ENCODE results near the gene PLEKHA7.
"Not testable (repeated sequence)": the region's sequence is repeated elsewhere in the genome, so short reads cannot be mapped to it uniquely, and the experiment has no call there.

PLEKHA7 gene

GRCh38 chr11:16976379-16976778 is 37.8 kb downstream of the PLEKHA7 start:
- DNase-seq (ENCODE audit: low read depth), result no peak

GRCh38 chr11:16975906-16976305 is 38.3 kb downstream of the PLEKHA7 start:
- no peak for DNase-seq (ENCODE audit: low read depth)

DNA sequence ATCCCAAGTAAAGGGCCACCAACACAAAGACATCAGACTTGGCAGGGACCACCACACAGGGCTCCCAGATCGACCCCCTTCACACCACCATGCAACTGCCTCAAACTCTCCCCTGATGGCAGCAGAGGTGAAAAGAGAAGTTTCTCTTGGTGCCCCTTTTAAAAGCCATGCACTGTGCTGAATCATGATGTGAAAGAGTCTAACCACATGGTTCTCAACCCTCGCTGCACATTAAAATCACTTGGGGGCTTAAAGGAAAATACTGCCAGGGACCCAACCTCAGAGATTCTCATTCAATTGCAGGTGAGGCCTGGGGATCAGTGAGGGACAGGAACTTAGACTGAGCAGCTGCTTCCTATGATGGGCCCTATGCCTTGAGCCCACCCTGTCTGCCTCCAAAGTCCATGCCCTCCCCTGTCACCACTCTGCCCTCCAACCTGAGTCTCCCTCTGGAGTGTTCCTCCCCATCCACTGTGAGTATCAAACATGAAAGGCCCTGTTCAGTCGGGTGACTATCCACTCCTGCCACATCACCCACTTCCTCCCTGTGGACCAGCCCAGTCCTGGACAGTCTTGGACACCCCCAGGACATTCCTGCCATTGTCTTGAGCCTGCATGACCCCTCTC is 40.8 kb downstream of the PLEKHA7 start:
- DNase-seq (ENCODE audit: low read depth), result no peak

GRCh38 chr11:16969010-16969999 is 44.9 kb downstream of the PLEKHA7 start:
- DNase-seq (ENCODE audit: low read depth), result no peak

GRCh38 chr11:16968196-16968595 is 46.0 kb downstream of the PLEKHA7 start:
- DNase-seq (ENCODE audit: low read depth), result no peak

GRCh38 chr11:16966930-16967671 is 47.1 kb downstream of the PLEKHA7 start:
- no peak for DNase-seq (ENCODE audit: low read depth)

DNA sequence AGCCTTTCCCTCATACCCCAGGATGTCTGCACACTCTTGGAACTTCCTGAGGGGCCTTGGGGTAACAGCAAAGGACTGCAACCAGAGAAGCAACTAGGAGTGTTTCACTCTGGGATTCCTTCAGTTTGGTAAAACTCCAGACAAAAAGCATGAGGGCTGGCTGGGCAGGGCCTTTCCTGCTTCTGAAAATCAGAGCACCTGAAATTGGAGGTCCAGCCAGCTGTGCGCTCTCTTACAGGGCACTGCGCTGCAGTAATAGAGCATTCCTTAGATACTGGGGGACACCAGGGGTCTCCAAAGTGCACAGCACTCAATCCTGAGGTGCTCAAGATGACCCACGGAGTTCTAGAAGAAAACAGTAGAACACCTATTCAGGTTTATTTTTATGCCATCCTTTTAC is 49.7 kb downstream of the PLEKHA7 start:
- DNase-seq (ENCODE audit: low read depth), result no peak

- DNase-seq (ENCODE audit: low read depth), result no peak
These were observed 50.8 kb downstream of the PLEKHA7 start for GRCh38 chr11:16963316-16963876.

- DNase-seq (ENCODE audit: low read depth), result not testable (repeated sequence)
These were observed 51.6 kb downstream of the PLEKHA7 start for GRCh38 chr11:16962589-16962988.

- DNase-seq (ENCODE audit: low read depth), result no peak
These were observed 52.1 kb downstream of the PLEKHA7 start for GRCh38 chr11:16962146-16962545.

DNA sequence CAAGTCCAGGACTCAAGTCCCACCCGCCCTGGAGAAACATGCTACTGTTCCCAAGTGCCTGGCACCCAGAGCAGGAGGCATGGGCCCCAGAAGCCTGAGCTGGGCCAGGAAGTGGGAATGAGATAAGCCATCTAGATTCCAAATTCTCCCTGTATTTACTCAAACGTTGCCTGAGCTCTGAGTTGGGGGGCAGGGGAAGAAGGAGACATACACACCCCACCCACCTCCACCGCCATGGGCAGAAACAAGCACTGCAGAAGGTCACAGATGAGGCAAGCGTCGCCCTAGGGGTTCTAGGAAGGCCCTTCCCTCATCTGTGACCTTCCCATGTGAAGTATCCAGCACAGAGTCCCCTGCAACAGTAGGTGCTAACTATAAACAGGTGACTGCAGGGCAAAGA is 54.0 kb downstream of the PLEKHA7 start:
- DNase-seq (ENCODE audit: low read depth), result no peak

DNA sequence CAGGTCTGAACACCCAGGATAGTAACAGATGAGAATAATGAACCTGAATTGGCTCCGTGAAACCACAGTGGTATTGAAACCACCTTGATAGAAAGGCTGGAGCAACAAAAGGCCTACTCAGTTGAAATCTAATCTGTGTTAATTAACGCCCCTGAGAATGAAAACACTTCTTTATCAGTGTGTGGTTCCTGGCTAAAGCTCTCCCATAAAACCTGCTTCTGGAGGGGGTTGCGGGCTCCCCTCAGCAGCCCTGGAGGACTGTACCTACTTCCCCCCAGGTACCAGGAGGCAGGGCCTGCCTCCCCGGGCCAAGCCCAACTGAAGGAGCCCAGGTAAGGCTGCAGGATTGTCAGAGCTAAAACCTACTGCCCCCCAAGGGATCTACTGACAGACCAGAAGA is 54.6 kb downstream of the PLEKHA7 start:
- DNase-seq (ENCODE audit: low read depth), result no peak

- no peak for DNase-seq (ENCODE audit: low read depth)
These were observed 55.4 kb downstream of the PLEKHA7 start for GRCh38 chr11:16958833-16959232.

- no peak for DNase-seq (ENCODE audit: low read depth)
These were observed 57.6 kb downstream of the PLEKHA7 start for GRCh38 chr11:16956538-16957153.

DNA sequence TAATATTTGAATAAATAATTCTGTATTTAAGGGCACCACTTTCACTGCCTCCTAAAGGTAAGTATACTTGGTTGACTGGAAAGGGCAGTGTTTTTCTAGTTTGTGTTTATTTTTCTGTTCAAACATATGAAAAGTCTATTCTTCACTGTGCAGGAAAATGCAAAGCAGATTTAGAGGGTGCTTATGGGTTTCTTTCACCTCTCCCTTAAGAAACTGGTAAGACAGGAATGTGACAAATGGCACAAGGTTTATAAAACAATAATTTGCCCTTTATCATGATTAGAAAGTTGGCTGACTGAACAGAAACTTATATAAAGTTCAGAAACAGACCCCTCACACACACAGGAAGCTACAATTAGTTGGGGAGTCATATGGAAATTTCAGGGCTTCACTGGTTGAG is 60.6 kb downstream of the PLEKHA7 start:
- DNase-seq (ENCODE audit: low read depth), result no peak

DNA sequence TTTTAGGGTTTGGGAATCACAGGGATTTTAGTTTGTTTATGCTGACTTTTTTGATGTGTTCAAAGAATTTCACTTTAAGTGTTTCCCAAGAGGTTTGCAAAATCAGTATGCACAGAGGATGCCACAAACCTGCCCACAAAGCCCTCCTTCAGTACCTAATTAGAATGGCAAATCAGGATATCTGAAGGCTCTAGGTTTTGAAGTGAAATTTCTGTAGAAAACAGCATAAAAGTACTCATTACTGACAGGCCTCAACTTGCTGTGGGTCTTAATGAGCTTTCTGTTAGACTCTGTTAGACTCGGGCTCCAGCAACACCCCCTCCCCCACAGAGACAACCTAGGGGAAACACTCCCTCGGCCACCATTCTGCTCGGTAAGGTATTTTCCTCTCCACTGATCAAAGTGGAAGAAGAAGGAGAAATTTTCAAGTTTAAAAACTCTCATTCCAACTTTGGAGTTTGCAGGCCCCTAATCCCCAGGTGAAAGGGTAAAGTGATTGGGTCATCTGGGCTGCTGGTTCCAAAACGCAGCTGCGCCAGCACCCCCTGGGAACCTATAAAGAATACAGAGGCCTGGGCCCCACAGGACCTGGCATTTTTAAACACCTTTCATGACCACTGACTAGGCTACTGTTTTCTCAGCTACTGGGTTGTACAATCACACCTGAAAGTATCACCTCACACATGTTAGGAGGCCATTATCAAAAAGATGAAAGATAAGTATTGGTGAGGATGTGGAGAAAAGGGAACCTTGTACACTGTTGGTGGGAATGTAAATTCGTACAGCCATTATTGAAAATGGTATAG is 67.5 kb downstream of the PLEKHA7 start:
- DNase-seq (ENCODE audit: low read depth), result no peak

DNA sequence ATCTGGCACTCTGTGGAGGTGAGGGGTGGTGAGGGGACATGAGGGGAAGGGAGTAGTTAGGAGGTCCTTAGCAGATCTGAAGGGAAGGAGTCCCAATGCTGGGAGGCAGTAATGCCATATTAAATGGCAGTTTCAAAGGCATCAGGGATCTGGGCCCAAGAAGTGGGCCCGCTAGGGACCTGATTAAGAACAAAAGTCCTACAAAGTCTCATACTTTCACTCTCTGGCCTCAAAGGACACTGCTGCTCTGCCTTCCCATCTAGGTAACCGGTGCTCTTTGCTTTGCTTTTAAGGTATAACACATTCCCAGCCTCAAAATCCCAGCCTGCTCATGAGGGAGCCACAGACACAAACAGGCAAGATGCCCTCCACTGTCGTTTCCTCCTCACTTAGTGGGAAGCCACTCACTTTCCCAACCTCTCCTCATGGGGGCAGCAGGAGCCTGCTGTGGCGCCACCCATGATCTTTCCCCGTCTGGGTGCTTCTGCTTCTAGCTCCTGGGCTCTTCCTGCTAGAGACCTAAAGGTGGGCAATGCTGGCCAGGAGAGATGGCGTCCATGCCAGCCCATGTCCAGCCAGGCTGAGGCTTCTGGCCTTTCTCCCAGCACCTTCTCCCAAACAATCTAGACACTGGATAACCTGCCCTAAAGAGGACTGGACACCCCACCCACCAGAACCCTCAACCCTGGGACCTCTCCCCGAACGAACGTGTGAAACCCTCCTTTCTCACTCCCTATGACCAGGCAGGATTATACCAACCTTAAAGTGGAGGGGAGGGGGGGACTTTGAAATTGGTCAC is 68.3 kb downstream of the PLEKHA7 start:
- peak; percentile 44 for DNase-seq (ENCODE audit: low read depth)

DNA sequence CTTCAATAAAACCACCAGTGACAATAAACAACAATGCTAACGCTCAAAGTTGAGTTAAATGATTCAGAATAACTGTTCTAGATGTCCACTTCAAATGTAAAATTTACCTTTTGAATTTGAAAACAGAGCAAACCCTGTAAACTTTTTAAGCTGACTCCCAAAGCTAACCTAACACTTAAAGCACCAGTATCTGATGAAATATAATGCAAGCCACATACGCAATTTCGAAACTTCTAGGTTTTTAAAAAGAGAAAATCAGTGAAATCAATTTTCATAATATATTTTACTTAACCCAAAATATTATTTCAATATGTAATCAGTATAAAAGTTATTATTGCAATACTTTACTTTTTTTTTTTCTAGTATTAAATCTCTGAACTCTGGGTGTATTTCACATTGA is 71.3 kb downstream of the PLEKHA7 start:
- DNase-seq (ENCODE audit: low read depth), result no peak

GRCh38 chr11:16942342-16942741 is 71.9 kb downstream of the PLEKHA7 start:
- DNase-seq (ENCODE audit: low read depth), result no peak

- no peak for DNase-seq (ENCODE audit: low read depth)
These were observed 72.3 kb downstream of the PLEKHA7 start for GRCh38 chr11:16941935-16942334.

Measured in activated T-cell treated with anti-CD3 and anti-CD28 coated beads for 48 hours (primary cell).